HG03460 (cell line): ENCODE measurements around the gene PKP2.
"Not testable (repeated sequence)": the region's sequence is repeated elsewhere in the genome, so short reads cannot be mapped to it uniquely, and the experiment has no call there.

Source experiments
- ATAC-seq: cut with Tn5 transposase; IDR thresholded peaks from one replicate; pipeline ENCODE4 v1.9.1; 2021; ENCODE audit not compliant: unreplicated experiment

The PKP2 gene

DNA sequence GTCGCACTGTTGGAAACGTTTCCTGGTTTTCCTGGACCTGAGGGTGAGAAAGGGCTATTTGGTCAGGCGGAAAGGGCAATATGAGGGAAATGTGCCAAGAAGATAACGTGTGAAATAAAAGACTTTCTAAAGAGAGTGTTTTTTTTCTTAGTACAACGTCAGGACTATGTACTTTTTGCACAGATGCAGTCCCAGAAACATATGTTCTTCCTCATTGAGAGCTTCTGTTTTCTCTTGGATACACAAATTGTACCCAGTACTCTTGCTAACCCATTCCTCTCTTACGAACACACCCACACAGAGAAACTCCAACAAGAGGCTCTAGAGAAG, 669 bp upstream of the PKP2 start:
- ATAC-seq = no peak

GRCh38 chr12:32895688-32896431, 717 bp downstream of the PKP2 start:
- no peak for ATAC-seq

GRCh38 chr12:32894566-32894965, 2.0 kb downstream of the PKP2 start:
- ATAC-seq = no peak

GRCh38 chr12:32893458-32893857, 3.1 kb downstream of the PKP2 start:
- no peak for ATAC-seq

- ATAC-seq = no peak
Measured at GRCh38 chr12:32893043-32893442, 3.5 kb downstream of the PKP2 start.

DNA sequence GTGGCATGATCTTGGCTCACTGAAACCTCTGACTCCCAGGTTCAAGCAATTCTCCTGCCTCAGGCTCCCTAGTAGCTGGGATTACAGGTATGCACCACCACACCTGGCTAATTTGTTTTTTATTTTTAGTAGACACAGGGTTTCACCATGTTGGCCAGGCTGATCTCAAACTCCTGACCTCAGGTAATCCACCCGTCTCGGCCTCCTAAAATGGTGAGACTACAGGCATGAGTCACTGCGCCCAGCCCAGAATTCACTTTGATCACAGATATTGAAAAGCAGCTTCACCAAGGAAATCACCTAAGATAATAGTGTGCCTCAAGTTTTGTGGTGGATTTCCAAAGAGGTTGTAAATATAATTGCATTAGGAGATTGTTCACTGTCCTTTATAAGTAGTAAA, 4.2 kb downstream of the PKP2 start:
- not testable (repeated sequence) for ATAC-seq

- no peak for ATAC-seq
Measured at GRCh38 chr12:32891956-32892355, 4.6 kb downstream of the PKP2 start.

- ATAC-seq = no peak
Measured at GRCh38 chr12:32891526-32891925, 5.1 kb downstream of the PKP2 start.

DNA sequence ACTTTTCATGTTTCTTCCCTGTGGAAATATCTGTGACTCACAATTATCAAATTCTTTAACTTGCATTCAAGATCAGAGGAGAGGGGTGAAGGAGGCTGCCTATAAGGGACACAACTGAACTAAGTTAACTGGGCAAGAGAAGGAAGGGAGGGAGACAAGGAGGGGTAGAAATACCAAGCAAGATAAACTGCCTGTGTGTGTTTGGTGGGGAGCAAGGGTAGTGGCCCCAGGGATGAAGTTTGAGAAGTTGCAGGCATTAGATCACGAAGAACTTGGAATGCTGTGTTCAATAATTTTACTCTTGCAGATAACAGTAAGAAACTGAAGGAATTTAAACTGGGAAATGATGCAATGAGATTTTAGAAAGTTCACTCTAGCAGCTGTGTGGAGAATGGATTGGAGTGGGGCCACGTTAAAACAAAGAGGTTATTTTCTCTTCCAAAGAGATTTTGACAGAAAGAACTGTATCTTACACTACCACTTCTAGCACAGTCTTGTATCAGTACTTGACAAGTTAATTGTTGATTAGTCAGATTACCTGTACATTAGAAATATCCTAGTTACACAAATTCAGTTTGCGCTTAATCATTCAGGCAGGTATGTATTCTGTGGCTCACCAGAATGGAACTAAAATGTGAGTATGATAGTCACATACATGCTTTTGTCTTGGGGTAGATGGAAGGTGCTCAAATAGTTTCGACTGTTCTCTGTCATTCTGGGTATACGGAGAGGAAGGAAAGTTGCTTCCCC, 7.4 kb downstream of the PKP2 start:
- no peak for ATAC-seq

- ATAC-seq = no peak
Measured at GRCh38 chr12:32887058-32887457, 9.5 kb downstream of the PKP2 start.

- no peak for ATAC-seq
Measured at GRCh38 chr12:32885831-32886230, 10.7 kb downstream of the PKP2 start.

DNA sequence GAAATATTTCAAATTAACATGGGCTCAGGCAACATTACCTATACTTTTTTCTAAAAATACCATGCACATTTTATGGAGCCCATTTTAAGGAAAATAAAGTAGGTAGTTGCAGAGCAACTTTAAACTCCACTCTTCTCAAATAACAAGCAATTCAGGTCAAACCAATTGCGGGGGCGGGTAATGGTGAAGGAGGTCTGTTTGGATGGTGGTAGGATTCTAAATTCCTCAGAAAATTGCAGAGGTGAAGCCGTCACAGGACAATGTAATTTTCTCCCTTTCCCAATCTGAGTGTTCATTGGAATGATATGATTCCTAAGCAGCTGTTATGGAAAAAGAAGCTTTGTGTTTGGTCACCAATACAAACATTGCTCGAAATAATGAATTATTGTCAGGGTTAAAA, 11.6 kb downstream of the PKP2 start:
- ATAC-seq = no peak

- no peak for ATAC-seq
Measured at GRCh38 chr12:32881702-32882101, 14.9 kb downstream of the PKP2 start.

DNA sequence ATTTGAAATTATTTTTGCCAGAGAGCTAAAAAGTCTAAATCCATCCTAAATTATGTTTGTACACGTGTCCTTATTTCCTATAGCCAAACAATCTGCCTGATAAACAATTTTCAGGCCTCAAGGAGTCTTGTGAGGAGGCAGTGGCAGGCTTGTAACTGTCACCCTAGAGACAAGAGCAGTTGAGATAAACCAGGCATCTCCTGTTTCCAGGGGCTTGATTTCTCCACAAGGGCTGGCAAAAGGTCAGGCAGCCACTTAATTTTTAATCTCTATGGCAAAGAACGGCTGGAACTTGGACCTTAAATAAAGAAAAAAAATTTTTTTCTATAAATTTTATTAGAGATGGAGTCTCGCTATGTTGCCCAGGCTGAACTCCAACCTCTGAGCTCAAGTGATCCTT, 15.5 kb downstream of the PKP2 start:
- ATAC-seq = no peak

DNA sequence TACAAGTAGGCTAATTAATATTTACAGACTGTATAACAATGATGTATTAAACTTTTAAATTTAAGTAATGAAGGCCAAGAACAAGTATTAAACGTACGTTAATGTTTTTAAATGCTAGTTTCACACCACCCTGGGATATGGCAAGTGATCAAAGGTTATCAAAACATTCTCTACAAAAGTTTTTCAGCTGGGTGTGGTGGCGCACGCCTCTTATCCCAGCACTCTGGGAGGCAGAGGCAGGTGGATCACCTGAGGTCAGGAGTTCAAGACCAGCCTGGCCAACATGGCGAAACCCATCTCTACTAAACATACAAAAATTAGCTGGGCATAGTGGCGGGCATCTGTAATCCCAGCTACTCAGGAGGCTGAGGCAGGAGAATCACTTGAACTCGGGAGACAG, 17.5 kb downstream of the PKP2 start:
- ATAC-seq = not testable (repeated sequence)

- ATAC-seq = no peak
Measured at GRCh38 chr12:32877601-32878459, 18.7 kb downstream of the PKP2 start.

GRCh38 chr12:32876004-32876403, 20.6 kb downstream of the PKP2 start:
- ATAC-seq = no peak

- no peak for ATAC-seq
Measured at GRCh38 chr12:32874975-32875374, 21.6 kb downstream of the PKP2 start.

- ATAC-seq = no peak
Measured at GRCh38 chr12:32874078-32874477, 22.5 kb downstream of the PKP2 start.

DNA sequence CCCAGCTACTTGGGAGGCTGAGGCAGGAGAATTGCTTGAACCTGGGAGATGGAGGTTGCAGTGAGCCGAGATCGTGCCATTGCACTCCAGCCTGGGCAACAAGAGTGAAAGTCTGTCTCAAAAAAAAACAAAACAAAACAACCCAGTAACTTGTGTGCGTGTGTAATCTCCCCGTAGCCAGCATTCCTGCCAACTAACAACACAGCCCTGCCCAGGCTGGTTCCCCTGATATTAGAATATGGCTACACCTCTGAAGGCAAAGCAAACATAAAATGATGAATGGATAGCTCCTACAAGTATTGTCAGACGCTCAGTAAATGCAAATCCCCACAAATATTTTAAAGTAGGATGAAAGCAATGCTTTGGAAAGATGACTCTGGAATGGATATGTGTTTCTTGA, 24.2 kb downstream of the PKP2 start:
- ATAC-seq = not testable (repeated sequence)

GRCh38 chr12:32870716-32871115, 25.9 kb downstream of the PKP2 start:
- no peak for ATAC-seq

GRCh38 chr12:32868885-32869284, 27.7 kb downstream of the PKP2 start:
- no peak for ATAC-seq
